ENCODE data around the gene SQOR.

Gene SQOR

GRCh38 chr15:45634432-45635190 is at the start of gene SQOR:
SQOR (plus strand) TSS chr15:45635029; CDS start chr15:45658924, 23,895 bp downstream.
- no peak for TF ChIP-seq CTCF (IDR thresholded peaks at IDR 0.05; ENCODE audit: low read depth, low read length)
- no peak for DNase-seq (ENCODE audit: extremely low read depth, low read depth)

GRCh38 chr15:45585069-45585791 is 49.6 kb upstream of the SQOR start:
- DNase-seq (ENCODE audit: extremely low read depth, low read depth), result no peak

GRCh38 chr15:45586125-45586524 is 48.7 kb upstream of the SQOR start:
- DNase-seq (ENCODE audit: extremely low read depth, low read depth), result no peak
- TF ChIP-seq CTCF (IDR thresholded peaks at IDR 0.05; ENCODE audit: low read depth, low read length), result no peak

More at GRCh38 chr15:45585069-45585791, 49.6 kb upstream of the SQOR start:
- no peak for TF ChIP-seq CTCF (IDR thresholded peaks at IDR 0.05; ENCODE audit: low read depth, low read length)

- no peak for DNase-seq (ENCODE audit: extremely low read depth, low read depth)
Observed at GRCh38 chr15:45586601-45587094, 48.2 kb upstream of the SQOR start.

GRCh38 chr15:45587095-45587862 is 47.5 kb upstream of the SQOR start, which contains the start of gene BLOC1S6:
BLOC1S6 (plus strand) TSS chr15:45587379; CDS start chr15:45587444, 65 bp downstream.
- peak; percentile 68 for DNase-seq (ENCODE audit: extremely low read depth, low read depth)
- no peak for TF ChIP-seq CTCF (IDR thresholded peaks at IDR 0.05; ENCODE audit: low read depth, low read length)

More at GRCh38 chr15:45586601-45587094, 48.2 kb upstream of the SQOR start:
- no peak for TF ChIP-seq CTCF (IDR thresholded peaks at IDR 0.05; ENCODE audit: low read depth, low read length)

GRCh38 chr15:45587863-45588170 is 47.0 kb upstream of the SQOR start:
- no peak for TF ChIP-seq CTCF (IDR thresholded peaks at IDR 0.05; ENCODE audit: low read depth, low read length)
- no peak for DNase-seq (ENCODE audit: extremely low read depth, low read depth)

All from AG09319 (cell line).